GM18951 (cell line): Measurements from ENCODE around the gene ZNF341.

Experiments used
- POLR2A ChIP-seq: IDR thresholded peaks from 4 replicates; pipeline ENCODE4 v1.6.1; 2011; ENCODE audit warnings: mild to moderate bottlenecking; ENCODE audit not compliant: insufficient read length, insufficient read depth; ENCODE audit errors: extremely low read depth
- in situ Hi-C: fragments of 300-500 bp; cut with MboI; formaldehyde crosslinking; loops from one replicate; pipeline ENCODE4 v1.12.0; 2022; ENCODE audit warnings: low sequenced_read_pairs, mixed read lengths, inconsistent platforms; ENCODE audit not compliant: unreplicated experiment

ZNF341 gene

GRCh38 chr20:33827634-33828325 is 96.0 kb downstream of the ZNF341 start:
- no peak for TF ChIP-seq POLR2A
- in situ Hi-C loops, result no loop called here

- in situ Hi-C loops, result no loop called here
Observed at GRCh38 chr20:33828326-33828844, 96.6 kb downstream of the ZNF341 start.

GRCh38 chr20:33828967-33829560 is 97.3 kb downstream of the ZNF341 start:
- no peak for TF ChIP-seq POLR2A
- in situ Hi-C loops, result no loop called here

More at GRCh38 chr20:33828326-33828844, 96.6 kb downstream of the ZNF341 start:
- no peak for TF ChIP-seq POLR2A

GRCh38 chr20:33829636-33830035 is 97.8 kb downstream of the ZNF341 start:
- in situ Hi-C loops, result no loop called here

GRCh38 chr20:33830371-33830770 is 98.6 kb downstream of the ZNF341 start:
- in situ Hi-C loops, result no loop called here
- no peak for TF ChIP-seq POLR2A

More at GRCh38 chr20:33829636-33830035, 97.8 kb downstream of the ZNF341 start:
- no peak for TF ChIP-seq POLR2A

- in situ Hi-C loops, result no loop called here
- no peak for TF ChIP-seq POLR2A
Observed at GRCh38 chr20:33832103-33832804, 100.5 kb downstream of the ZNF341 start.

- TF ChIP-seq POLR2A, result no peak
- in situ Hi-C loops, result no loop called here
Observed at GRCh38 chr20:33833333-33833732, 101.5 kb downstream of the ZNF341 start.

GRCh38 chr20:33835615-33836172 is 103.9 kb downstream of the ZNF341 start:
- in situ Hi-C loops, result no loop called here
- no peak for TF ChIP-seq POLR2A

- in situ Hi-C loops, result no loop called here
- TF ChIP-seq POLR2A, result no peak
Observed at GRCh38 chr20:33836277-33836676, 104.5 kb downstream of the ZNF341 start.

GRCh38 chr20:33837096-33837830 is 105.5 kb downstream of the ZNF341 start:
- in situ Hi-C loops, result no loop called here
- TF ChIP-seq POLR2A, result no peak

GRCh38 chr20:33838035-33838864 is 106.5 kb downstream of the ZNF341 start:
- TF ChIP-seq POLR2A, result no peak
- in situ Hi-C loops, result no loop called here

- in situ Hi-C loops, result no loop called here
- no peak for TF ChIP-seq POLR2A
Observed at GRCh38 chr20:33839591-33839990, 107.8 kb downstream of the ZNF341 start.
